K562 (cell line): ENCODE data around the gene HNRNPM. TPM values are rescaled to one million over a fixed set of nuclear protein-coding genes. Genes with fewer than 3 reads are reported as not detected.

ENCODE experiments used
- BACH1 ChIP-seq: fragments of 200-800 bp; sonication (Bioruptor generic); IDR thresholded peaks from 2 replicates; pipeline ENCODE4 v1.6.1; 2016; ENCODE audit warnings: missing genetic modification characterization, missing compliant biosample characterization
- CCAR2 ChIP-seq: fragments of 200-400 bp; formaldehyde crosslinking; IDR thresholded peaks from 2 replicates; pipeline ENCODE4 v1.6.1; 2017; ENCODE audit warnings: mild to moderate bottlenecking, low read depth, low read length
- CREB3L1 ChIP-seq: fragments of 450-650 bp; IDR thresholded peaks from 2 replicates; pipeline ENCODE4 v1.6.1; 2014; ENCODE audit warnings: low read depth, mild to moderate bottlenecking, moderate library complexity, borderline replicate concordance
- E2F4 ChIP-seq: sonication (generic); formaldehyde crosslinking; IDR thresholded peaks from 2 replicates; pipeline ENCODE4 v1.8.0; 2022; ENCODE audit warnings: mild to moderate bottlenecking, low read depth, missing genetic modification reagents
- EZH2 ChIP-seq: IDR thresholded peaks from 2 replicates; pipeline ENCODE4 v1.6.1; 2012; ENCODE audit warnings: low read depth, mild to moderate bottlenecking, inconsistent platforms, low read length, borderline replicate concordance
- FOSL1 ChIP-seq: fragments of 200-800 bp; sonication (Bioruptor generic); conservative IDR thresholded peaks from 2 replicates; pipeline ENCODE4 v1.6.1; 2016; ENCODE audit warnings: missing genetic modification characterization, missing compliant biosample characterization
- MAZ ChIP-seq, 2 experiments: fragments of 450-650 bp in 1 of 2; sonication (generic) in 1 of 2; formaldehyde crosslinking; IDR thresholded peaks in 1 of 2; conservative IDR thresholded peaks in 1 of 2; 2 replicates each; pipeline versions ENCODE4 v1.4.0 to v1.5.0; 2020; ENCODE audit warnings: mild to moderate bottlenecking in 1 of 2, missing genetic modification reagents in 1 of 2
- MBD1 ChIP-seq: fragments of 250-450 bp; sonication (Bioruptor Pico); IDR thresholded peaks from 2 replicates; pipeline ENCODE4 v1.8.0; 2022; ENCODE audit warnings: inconsistent platforms
- PHF20 ChIP-seq: fragments of 450-650 bp; IDR thresholded peaks from 2 replicates; pipeline ENCODE4 v1.6.1; 2018; ENCODE audit not compliant: partially characterized antibody
- PHF8 ChIP-seq: fragments of 200-600 bp; sonication (generic); IDR thresholded peaks from 2 replicates; pipeline ENCODE4 v1.6.1; 2012; ENCODE audit warnings: mixed run types, mild to moderate bottlenecking, inconsistent platforms, low read length, moderate library complexity, borderline replicate concordance
- POLR2B ChIP-seq: fragments of 450-650 bp; IDR thresholded peaks from 2 replicates; pipeline ENCODE4 v1.6.1; 2018; ENCODE audit warnings: low read depth; ENCODE audit not compliant: partially characterized antibody
- RNF2 ChIP-seq: sonication (generic); IDR thresholded peaks from 2 replicates; pipeline ENCODE4 v1.6.1; 2016
- SIN3A ChIP-seq, 2 experiments: fragments of 150-350 bp in 1 of 2; IDR thresholded peaks; 2 replicates each; pipeline ENCODE4 v1.6.1; 2011 to 2016; ENCODE audit warnings: borderline replicate concordance in 2 of 2, low read depth in 2 of 2, low read length in 2 of 2, mild to moderate bottlenecking in 2 of 2, moderate library complexity in 2 of 2; ENCODE audit not compliant: control insufficient read depth in 1 of 2
- SIRT6 ChIP-seq: IDR thresholded peaks from one replicate; pipeline ENCODE4 v1.6.1; 2012; ENCODE audit warnings: low read depth, mild to moderate bottlenecking, control low read depth, inconsistent platforms, low read length, moderate library complexity
- SLC30A9 ChIP-seq: fragments of 250-450 bp; sonication (Bioruptor Pico); IDR thresholded peaks from 2 replicates; pipeline ENCODE4 v1.8.0; 2022; ENCODE audit warnings: mild to moderate bottlenecking, moderate library complexity
- SMARCC2 ChIP-seq: fragments of 450-650 bp; IDR thresholded peaks from 2 replicates; pipeline ENCODE4 v1.6.1; 2017; ENCODE audit warnings: antibody characterized with exemption, moderate library complexity, mild to moderate bottlenecking, low read depth
- TARDBP ChIP-seq: fragments of 450-650 bp; IDR thresholded peaks from 2 replicates; pipeline ENCODE4 v1.6.1; 2016
- ZNF133 ChIP-seq: fragments of 250-450 bp; sonication (Bioruptor Pico); IDR thresholded peaks from 2 replicates; pipeline ENCODE4 v1.4.0; 2020; ENCODE audit warnings: mild to moderate bottlenecking
- ZNF23 ChIP-seq: fragments of 250-450 bp; sonication (Bioruptor Pico); IDR thresholded peaks from 2 replicates; pipeline ENCODE4 v1.4.0; 2020; ENCODE audit warnings: mild to moderate bottlenecking
- ZNF57 ChIP-seq: fragments of 450-650 bp; formaldehyde crosslinking; IDR thresholded peaks from 2 replicates; pipeline ENCODE4 v1.4.0; 2020; ENCODE audit warnings: mild to moderate bottlenecking, moderate library complexity
- polyA plus RNA-seq, 8 experiments: library from polyadenylated mRNA; depleted of rRNA in 4 of 8; stranded (reverse) in 5 of 8; unstranded in 3 of 8; fragments of >200 nt; fragmentation: Nextera tagmentation in 2 of 8; fragmentation: Illumina TruSeq in 1 of 8; extraction: Ambion mirVana in 2 of 8; extraction: Trizol in 1 of 8; gene quantifications; 2 replicates each; pipeline versions ENCODE4 v1.2.1 to v1.2.3, GENCODE V29; 2011 to 2014; ENCODE audit warnings: inconsistent platforms in 1 of 8, missing spikeins in 1 of 8
- total RNA-seq, 7 experiments: library from RNA; depleted of rRNA in 6 of 7; stranded (reverse); fragments of >200 nt in 6 of 7; fragmentation: Illumina TruSeq in 2 of 7; extraction: Trizol in 2 of 7; gene quantifications; 2 replicates each; pipeline versions ENCODE4 v1.2.1 to v1.2.3, GENCODE V29; 2011 to 2021; ENCODE audit warnings: low replicate concordance in 1 of 7
- TF ChIP-seq, protein P1 (sequence below): fragments of 250-450 bp; sonication (Bioruptor Pico); IDR thresholded peaks from 2 replicates; pipeline ENCODE4 v1.4.0; 2020; ENCODE audit warnings: mild to moderate bottlenecking, moderate library complexity, borderline replicate concordance

Gene HNRNPM
- total and polyA plus RNA-seq, 9 of the 15 experiments (the other 6 are each of a cell fraction or from before 2014, with no cell fraction given), result 11.1 to 340 (median 195) TPM

GRCh38 chr19:8444677-8445487, at the start of gene HNRNPM (continued):
- no peak for TF ChIP-seq ZNF23 (CRISPR knock-in tag)
- no peak for TF ChIP-seq MBD1 (CRISPR knock-in tag)
- no peak for TF ChIP-seq ZNF133 (CRISPR knock-in tag)
- TF ChIP-seq BACH1 (tag), result no peak
- TF ChIP-seq SLC30A9, result no peak
- TF ChIP-seq ZNF57 (CRISPR knock-in tag), result no peak
- no peak for TF ChIP-seq CCAR2
- TF ChIP-seq TARDBP, result no peak
- TF ChIP-seq FOSL1, result 0 out of 2 replicates have a peak, but pooled peaks have one; percentile 14
- TF ChIP-seq CREB3L1, result peak; percentile 13; the same call in 1 of the 2 replicates
- TF ChIP-seq RNF2, result no peak
- peak in 1 of 2 experiments; percentile 49; a peak in 2 of 4 replicates for TF ChIP-seq SIN3A (IDR thresholded peaks at IDR 0.05; ENCODE audit: borderline replicate concordance in 2 of 2, control insufficient read depth in 1 of 2, low read depth in 2 of 2, low read length in 2 of 2)
- TF ChIP-seq EZH2, result no peak
- TF ChIP-seq, protein P1, sequence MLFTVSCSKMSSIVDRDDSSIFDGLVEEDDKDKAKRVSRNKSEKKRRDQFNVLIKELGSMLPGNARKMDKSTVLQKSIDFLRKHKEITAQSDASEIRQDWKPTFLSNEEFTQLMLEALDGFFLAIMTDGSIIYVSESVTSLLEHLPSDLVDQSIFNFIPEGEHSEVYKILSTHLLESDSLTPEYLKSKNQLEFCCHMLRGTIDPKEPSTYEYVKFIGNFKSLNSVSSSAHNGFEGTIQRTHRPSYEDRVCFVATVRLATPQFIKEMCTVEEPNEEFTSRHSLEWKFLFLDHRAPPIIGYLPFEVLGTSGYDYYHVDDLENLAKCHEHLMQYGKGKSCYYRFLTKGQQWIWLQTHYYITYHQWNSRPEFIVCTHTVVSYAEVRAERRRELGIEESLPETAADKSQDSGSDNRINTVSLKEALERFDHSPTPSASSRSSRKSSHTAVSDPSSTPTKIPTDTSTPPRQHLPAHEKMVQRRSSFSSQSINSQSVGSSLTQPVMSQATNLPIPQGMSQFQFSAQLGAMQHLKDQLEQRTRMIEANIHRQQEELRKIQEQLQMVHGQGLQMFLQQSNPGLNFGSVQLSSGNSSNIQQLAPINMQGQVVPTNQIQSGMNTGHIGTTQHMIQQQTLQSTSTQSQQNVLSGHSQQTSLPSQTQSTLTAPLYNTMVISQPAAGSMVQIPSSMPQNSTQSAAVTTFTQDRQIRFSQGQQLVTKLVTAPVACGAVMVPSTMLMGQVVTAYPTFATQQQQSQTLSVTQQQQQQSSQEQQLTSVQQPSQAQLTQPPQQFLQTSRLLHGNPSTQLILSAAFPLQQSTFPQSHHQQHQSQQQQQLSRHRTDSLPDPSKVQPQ (CRISPR knock-in tag), result no peak
- TF ChIP-seq MAZ (CRISPR knock-in tag; conservative IDR thresholded peaks at IDR 0.05 in 1 of 2, IDR thresholded peaks at IDR 0.05 in 1 of 2), result peak; percentile 53 to 79
- no peak for TF ChIP-seq SMARCC2
- no peak for TF ChIP-seq SIRT6
- peak; percentile 87 for TF ChIP-seq POLR2B
- TF ChIP-seq PHF8, result peak; percentile 83; the same call in 1 of the 2 replicates
- TF ChIP-seq PHF20, result no peak
- TF ChIP-seq E2F4 (CRISPR knock-in tag), result peak; percentile 34; the same call in 1 of the 2 replicates
